ENCODE measurements around the gene C1R. TPM values are rescaled to one million over a fixed set of nuclear protein-coding genes. Genes with fewer than 3 reads are reported as not detected.
A peak's percentile ranks its signal among the peaks of the same experiment; 100 is the strongest.
"Not testable (repeated sequence)": the region's sequence is repeated elsewhere in the genome, so short reads cannot be mapped to it uniquely, and the experiment has no call there.

The C1R gene
- total RNA-seq, 1 donor from 2014 or later = 0.78 TPM

- TF ChIP-seq CTCF (IDR thresholded peaks at IDR 0.05) = no peak
- ChIA-PET CTCF (no interaction called here), POLR2A (no interaction called here)
- ATAC-seq (ENCODE audit: low read depth) (no peak), DNase-seq (no peak)
- no peaks in the 10 kb centered on the region for H3K9me3 Mint-ChIP-seq
- no peaks in the 10 kb centered on the region for H3K4me1 Mint-ChIP-seq
- H3K4me3 Mint-ChIP-seq = no peak overlapping the region
- peaks cover 39% of the 10 kb centered on the region for H3K27me3 Mint-ChIP-seq
- no peak overlapping the region for H3K27ac Mint-ChIP-seq
- intact Hi-C loops (cut with micrococcal nuclease) = no loop called here
- H3K36me3 Mint-ChIP-seq (ENCODE audit: low read depth) = no peaks in the 10 kb centered on the region
These were observed 37.3 kb downstream of the C1R start for GRCh38 chr12:7054925-7055324.

GRCh38 chr12:7049973-7050372, 42.3 kb downstream of the C1R start:
- H3K9me3 Mint-ChIP-seq; ATAC-seq (ENCODE audit: low read depth); H3K27me3 Mint-ChIP-seq; H3K4me3 Mint-ChIP-seq; DNase-seq; intact Hi-C loops (cut with micrococcal nuclease); CTCF ChIA-PET; H3K27ac Mint-ChIP-seq; H3K36me3 Mint-ChIP-seq (ENCODE audit: low read depth): not testable (repeated sequence)
- POLR2A ChIA-PET = interaction anchor here (0.7 kb wide), 1 partner anchor 9 kb away, joined by 4 read pairs; no protein-coding TSS in a partner anchor
- H3K4me1 Mint-ChIP-seq = peaks cover 11% of the 10 kb centered on the region

GRCh38 chr12:7049445-7049951, 42.7 kb downstream of the C1R start:
- H3K4me3 Mint-ChIP-seq; H3K27me3 Mint-ChIP-seq; ATAC-seq (ENCODE audit: low read depth); H3K27ac Mint-ChIP-seq; intact Hi-C loops (cut with micrococcal nuclease); CTCF ChIA-PET; H3K36me3 Mint-ChIP-seq (ENCODE audit: low read depth); H3K9me3 Mint-ChIP-seq; DNase-seq: not testable (repeated sequence)
- peaks cover 11% of the 10 kb centered on the region for H3K4me1 Mint-ChIP-seq
- POLR2A ChIA-PET = interaction anchor here (0.7 kb wide), 1 partner anchor 9 kb away, joined by 4 read pairs; no protein-coding TSS in a partner anchor

- H3K9me3 Mint-ChIP-seq = no peaks in the 10 kb centered on the region
- ATAC-seq (ENCODE audit: low read depth) = no peak
- peaks cover 2% of the 10 kb centered on the region for H3K27me3 Mint-ChIP-seq
- H3K4me3 Mint-ChIP-seq = no peak overlapping the region
- ChIA-PET POLR2A (no interaction called here), CTCF (no interaction called here)
- H3K27ac Mint-ChIP-seq = no peak overlapping the region
- intact Hi-C loops (cut with micrococcal nuclease) = no loop called here
- TF ChIP-seq CTCF (IDR thresholded peaks at IDR 0.05) = no peak
- no peak for DNase-seq
- no peaks in the 10 kb centered on the region for H3K36me3 Mint-ChIP-seq (ENCODE audit: low read depth)
- peaks cover 11% of the 10 kb centered on the region for H3K4me1 Mint-ChIP-seq
These were observed 44.9 kb downstream of the C1R start for GRCh38 chr12:7047306-7047705.

GRCh38 chr12:7046383-7047105, 45.7 kb downstream of the C1R start:
- CTCF ChIA-PET = no interaction called here
- DNase-seq (no peak), ATAC-seq (ENCODE audit: low read depth) (no peak)
- H3K36me3 Mint-ChIP-seq (ENCODE audit: low read depth) = no peaks in the 10 kb centered on the region
- no peaks in the 10 kb centered on the region for H3K9me3 Mint-ChIP-seq
- POLR2A ChIA-PET = no interaction called here
- H3K27ac Mint-ChIP-seq = no peak overlapping the region
- peaks cover 2% of the 10 kb centered on the region for H3K27me3 Mint-ChIP-seq
- no peak for TF ChIP-seq CTCF (IDR thresholded peaks at IDR 0.05)
- intact Hi-C loops (cut with micrococcal nuclease) = no loop called here
- no peak overlapping the region for H3K4me3 Mint-ChIP-seq
- H3K4me1 Mint-ChIP-seq = peaks cover 11% of the 10 kb centered on the region

GRCh38 chr12:7045913-7046312, 46.3 kb downstream of the C1R start:
- H3K4me1 Mint-ChIP-seq = peaks cover 11% of the 10 kb centered on the region
- peak; percentile 31 for ATAC-seq (ENCODE audit: low read depth)
- DNase-seq = no peak
- ChIA-PET POLR2A (no interaction called here), CTCF (no interaction called here)
- no peaks in the 10 kb centered on the region for H3K9me3 Mint-ChIP-seq
- H3K36me3 Mint-ChIP-seq (ENCODE audit: low read depth) = no peaks in the 10 kb centered on the region
- TF ChIP-seq CTCF (IDR thresholded peaks at IDR 0.05) = no peak
- no peak overlapping the region for H3K27ac Mint-ChIP-seq
- H3K4me3 Mint-ChIP-seq = no peak overlapping the region
- intact Hi-C loops (cut with micrococcal nuclease) = no loop called here
- no peaks in the 10 kb centered on the region for H3K27me3 Mint-ChIP-seq

All from activated B cell treated with CpG ODN at 0.5 μM for 24 hours (primary cell).